GM12865 (cell line): ENCODE results near the gene PTPRCAP.
"Not testable (repeated sequence)": the region's sequence is repeated elsewhere in the genome, so short reads cannot be mapped to it uniquely, and the experiment has no call there.

Experiments
- DNase-seq: peaks from one replicate; pipeline ENCODE4 v3.0.0; 2010; ENCODE audit warnings: low read depth
- H3K4me3 ChIP-seq: 2 replicates; pipeline ENCODE4 v1.5.1; 2011; ENCODE audit warnings: mild to moderate bottlenecking, low read depth, low read length, control low read depth
- CTCF ChIP-seq: IDR thresholded peaks from 2 replicates; pipeline ENCODE4 v1.5.1; 2011; ENCODE audit warnings: low read length, control low read depth, low read depth, inconsistent platforms; ENCODE audit not compliant: insufficient read depth; ENCODE audit errors: missing control alignments

The PTPRCAP gene

GRCh38 chr11:67405196-67405567, 32.3 kb downstream of the PTPRCAP start:
- H3K4me3 ChIP-seq, result peak overlapping the region; percentile 74
- TF ChIP-seq CTCF, result no peak
- DNase-seq, result no peak

- DNase-seq, result no peak
- peak overlapping the region; percentile 74 for H3K4me3 ChIP-seq
- TF ChIP-seq CTCF, result no peak
Measured at GRCh38 chr11:67404515-67405195, 32.8 kb downstream of the PTPRCAP start.

- H3K4me3 ChIP-seq, result peak overlapping the region; percentile 74
- DNase-seq, result not testable (repeated sequence)
Measured at GRCh38 chr11:67403085-67403484, 34.4 kb downstream of the PTPRCAP start.

- H3K4me3 ChIP-seq, result peak overlapping the region; percentile 74
- not testable (repeated sequence) for DNase-seq
Measured at GRCh38 chr11:67402192-67402839, 35.2 kb downstream of the PTPRCAP start.

GRCh38 chr11:67401495-67402191, 35.8 kb downstream of the PTPRCAP start, which contains the start of gene PPP1CA:
TSS of gene PPP1CA (minus strand) at chr11:67401858. CDS start at chr11:67401782, 76 bp downstream.
- H3K4me3 ChIP-seq, result peak within 1 kb of the TSS; percentile 91
- peak; percentile 95 for DNase-seq
- TF ChIP-seq CTCF, result peak; percentile 42

GRCh38 chr11:67400942-67401494, 36.5 kb downstream of the PTPRCAP start:
- DNase-seq, result no peak
- H3K4me3 ChIP-seq, result peak overlapping the region; percentile 91
- no peak for TF ChIP-seq CTCF

GRCh38 chr11:67400251-67400941, 37.1 kb downstream of the PTPRCAP start:
- H3K4me3 ChIP-seq, result peak overlapping the region; percentile 91
- DNase-seq, result no peak

More at GRCh38 chr11:67400251-67400941, 37.1 kb downstream of the PTPRCAP start:
- TF ChIP-seq CTCF, result no peak
